Stimulated activated CD4-positive, alpha-beta T cell treated with anti-CD3 and anti-CD28 coated beads, Interleukin-1b, Interleukin-23, amount 100 ng/mL, for 4 hours (primary cell): Measurements from ENCODE around the gene GPR50.

ENCODE experiments used
- DNase-seq, 2 donors: peaks; one replicate each; pipeline ENCODE4 v3.0.0-alpha.2; 2020; ENCODE audit warnings: low read depth in 2 of 2

The GPR50 gene

GRCh38 chrX:151227627-151228026, 51.2 kb downstream of the GPR50 start:
- DNase-seq, result no peak

DNA sequence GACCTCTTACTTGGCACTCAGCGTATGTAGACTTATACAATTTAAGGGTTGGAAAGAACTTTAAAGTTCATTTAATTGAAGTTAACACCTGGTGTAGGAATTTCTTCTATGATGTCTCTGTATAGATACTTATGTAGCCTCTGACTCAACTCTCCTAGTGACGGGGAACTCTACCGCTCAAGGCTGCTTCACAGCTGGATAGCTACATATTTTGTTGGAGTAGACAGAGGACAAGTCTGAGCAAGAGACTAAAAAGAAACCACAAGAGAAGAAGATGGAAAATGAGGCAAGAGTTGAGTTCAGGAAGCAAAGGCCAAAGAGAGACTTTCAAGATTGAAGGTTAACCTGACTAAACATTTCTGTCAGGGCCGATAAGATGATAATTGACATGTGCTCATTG, 52.6 kb downstream of the GPR50 start:
- no peak for DNase-seq
